Measurements from ENCODE around the gene GLO1.

GRCh38 chr6:38650207-38650752, 52.7 kb downstream of the GLO1 start:
- no peak for TF ChIP-seq CTCF (IDR thresholded peaks at IDR 0.05)
- TF ChIP-seq EZH2 (IDR thresholded peaks at IDR 0.05; ENCODE audit: borderline replicate concordance, insufficient read depth, low read depth, low read length, poor library complexity, severe bottlenecking) = no peak

All from B cell (primary cell).